NCI-H1417 (cell line): Measurements from ENCODE around the gene TMCC1.
"Not testable (repeated sequence)": the region's sequence is repeated elsewhere in the genome, so short reads cannot be mapped to it uniquely, and the experiment has no call there.

ENCODE experiments used
- DNase-seq, 3 experiments: peaks; one replicate each; lab custom pipeline; 2025; lab: John Stamatoyannopoulos, UW

Gene TMCC1

GRCh38 chr3:129836381-129837064 lies 57.0 kb downstream of the TMCC1 start:
- DNase-seq = no peak

GRCh38 chr3:129835198-129835597 lies 58.3 kb downstream of the TMCC1 start:
- DNase-seq = no peak

GRCh38 chr3:129834580-129834979 lies 58.9 kb downstream of the TMCC1 start:
- no peak for DNase-seq

GRCh38 chr3:129831942-129832341 lies 61.6 kb downstream of the TMCC1 start:
- DNase-seq = not testable (repeated sequence)

GRCh38 chr3:129831503-129831902 lies 62.0 kb downstream of the TMCC1 start:
- DNase-seq = no peak

- peak; percentile 32 to 82 (median 42) for DNase-seq
Observed at GRCh38 chr3:129829640-129830039, 63.9 kb downstream of the TMCC1 start.

GRCh38 chr3:129827765-129828164 lies 65.7 kb downstream of the TMCC1 start:
- no peak for DNase-seq

- peak; percentile 33 to 84 (median 46) for DNase-seq
Observed at GRCh38 chr3:129824926-129825541, 68.5 kb downstream of the TMCC1 start.

GRCh38 chr3:129822679-129823078 lies 70.8 kb downstream of the TMCC1 start:
- no peak for DNase-seq

GRCh38 chr3:129822241-129822640 lies 71.3 kb downstream of the TMCC1 start:
- DNase-seq = no peak

- no peak for DNase-seq
Observed at GRCh38 chr3:129820587-129820986, 72.9 kb downstream of the TMCC1 start.

- no peak for DNase-seq
Observed at GRCh38 chr3:129812589-129812988, 80.9 kb downstream of the TMCC1 start.

- peak in 1 of 3 experiments; percentile 35 for DNase-seq
Observed at GRCh38 chr3:129809297-129809696, 84.2 kb downstream of the TMCC1 start.

GRCh38 chr3:129796146-129796545 lies 97.4 kb downstream of the TMCC1 start:
- DNase-seq = no peak

- peak in 1 of 3 experiments; percentile 46 for DNase-seq
Observed at GRCh38 chr3:129795186-129796010, 98.1 kb downstream of the TMCC1 start.

- DNase-seq = peak; percentile 83 to 98 (median 93)
Observed at GRCh38 chr3:129794311-129795185, 99.0 kb downstream of the TMCC1 start.

- peak in 2 of 3 experiments; percentile 56 to 81 for DNase-seq
Observed at GRCh38 chr3:129793942-129794310, 99.6 kb downstream of the TMCC1 start.

GRCh38 chr3:129793319-129793718 lies 100.2 kb downstream of the TMCC1 start:
- DNase-seq = peak; percentile 17 to 72 (median 36)

- no peak for DNase-seq
Observed at GRCh38 chr3:129783470-129783869, 110.0 kb downstream of the TMCC1 start.

- no peak for DNase-seq
Observed at GRCh38 chr3:129778871-129779270, 114.6 kb downstream of the TMCC1 start.

GRCh38 chr3:129777806-129778205 lies 115.7 kb downstream of the TMCC1 start:
- DNase-seq = no peak

GRCh38 chr3:129775870-129776269 lies 117.6 kb downstream of the TMCC1 start:
- DNase-seq = peak in 1 of 3 experiments; percentile 13
